Occipital lobe (tissue), 2 donors: ENCODE measurements around the gene TBL3. TPM values are rescaled to one million over a fixed set of nuclear protein-coding genes. Genes with fewer than 3 reads are reported as not detected.

Experiments used
- small RNA-seq: library from RNA; depleted of rRNA; stranded (forward); fragments of <200 nt; gene quantifications from one replicate; pipeline ENCODE3, GENCODE V24; 2014
- total RNA-seq: library from RNA; depleted of rRNA; stranded (reverse); fragments of >200 nt; gene quantifications from one replicate; pipeline ENCODE4 v1.2.3, GENCODE V29; 2014

TBL3 gene
- total RNA-seq, 1 donor from 2014 or later, result 12.0 TPM

Small RNA genes within 50 kb of the gene (small RNA-seq; reads per million reads assigned to genes)
- not detected for gene AC005363.2
- gene RN7SL219P, result not detected
- gene SNORA10, result not detected
- gene SNORA64, result not detected

Other genes with a start within 250 kb of the TBL3 start
- gene NME3, start 200.5 kb upstream of the TBL3 start, total RNA-seq, result 26.2 TPM
- 6.9 TPM for gene EME2, start 199.2 kb upstream of the TBL3 start, total RNA-seq
- gene MRPS34, start 198.9 kb upstream of the TBL3 start, total RNA-seq, result 30.6 TPM
- 60.5 TPM for gene SPSB3, start 189.5 kb upstream of the TBL3 start, total RNA-seq
- 37.9 TPM for gene NUBP2, start 189.1 kb upstream of the TBL3 start, total RNA-seq
- gene IGFALS, start 178.3 kb upstream of the TBL3 start, total RNA-seq, result not detected
- gene HAGH, start 145.2 kb upstream of the TBL3 start, total RNA-seq, result 49.1 TPM
- gene FAHD1, start 144.8 kb upstream of the TBL3 start, total RNA-seq, result 63.6 TPM
- not detected for gene MEIOB, start 99.9 kb upstream of the TBL3 start, total RNA-seq
- gene HS3ST6, start 53.6 kb upstream of the TBL3 start, total RNA-seq, result not detected
- gene MSRB1, start 28.9 kb upstream of the TBL3 start, total RNA-seq, result 3.6 TPM
- gene RPL3L, start 17.4 kb upstream of the TBL3 start, total RNA-seq, result not detected
- gene NDUFB10, start 12.5 kb upstream of the TBL3 start, total RNA-seq, result 63.9 TPM
- gene RPS2, start 7.2 kb upstream of the TBL3 start, total RNA-seq, result 1,574 TPM
- not detected for gene RNF151, start 5.2 kb upstream of the TBL3 start, total RNA-seq
- gene NOXO1, start 9.4 kb downstream of the TBL3 start, total RNA-seq, result 0.78 TPM
- 10.9 TPM for gene GFER, start 12.1 kb downstream of the TBL3 start, total RNA-seq
- gene SYNGR3, start 17.9 kb downstream of the TBL3 start, total RNA-seq, result 81.3 TPM
- gene ZNF598, start 37.8 kb downstream of the TBL3 start, total RNA-seq, result 5.5 TPM
- gene NPW, start 47.7 kb downstream of the TBL3 start, total RNA-seq, result not detected
- gene NHERF2, start 54.8 kb downstream of the TBL3 start, total RNA-seq, result 9.8 TPM
- 20.3 TPM for gene NTHL1, start 75.8 kb downstream of the TBL3 start, total RNA-seq
- gene TSC2, start 75.9 kb downstream of the TBL3 start, total RNA-seq, result 47.3 TPM
- gene PKD1, start 163.8 kb downstream of the TBL3 start, total RNA-seq, result 70.3 TPM
- 5.8 TPM for gene RAB26, start 176.6 kb downstream of the TBL3 start, total RNA-seq
- gene TRAF7, start 183.7 kb downstream of the TBL3 start, total RNA-seq, result 35.6 TPM
- gene CASKIN1, start 224.6 kb downstream of the TBL3 start, total RNA-seq, result 23.6 TPM
- gene MLST8, start 233.4 kb downstream of the TBL3 start, total RNA-seq, result 10.5 TPM
- gene BRICD5, start 238.8 kb downstream of the TBL3 start, total RNA-seq, result 3.7 TPM
- 10.1 TPM for gene PGP, start 242.8 kb downstream of the TBL3 start, total RNA-seq